WTC11 (cell line): ENCODE results near the gene EDIL3. TPM values are rescaled to one million over a fixed set of nuclear protein-coding genes. Genes with fewer than 3 reads are reported as not detected.
A peak's percentile ranks its signal among the peaks of the same experiment; 100 is the strongest.

ENCODE experiments used
- ATAC-seq: fragments of 200-7000 bp; cut with Tn5 transposase; 2 replicates; pipeline ENCODE4 v1.10.0; 2021; ENCODE audit warnings: mild to moderate bottlenecking, moderate library complexity
- CTCF ChIA-PET: fragments of 300-600 bp; sonication (Branson Sonifier 250); formaldehyde crosslinking; loops from one replicate; lab custom pipeline; 2021; ENCODE audit warnings: antibody characterized with exemption; lab: Charles Lee
- POLR2A ChIA-PET: fragments of 350-600 bp; sonication (Branson Sonifier 250); formaldehyde crosslinking; loops from one replicate; lab custom pipeline; 2021; ENCODE audit warnings: antibody characterized with exemption; lab: Charles Lee
- DNase-seq: peaks from one replicate; pipeline ENCODE4 v3.0.0; 2021; ENCODE audit warnings: low spot score
- H3K27ac Mint-ChIP-seq: 2 replicates; pipeline ENCODE4 v1.8.0; 2021; ENCODE audit warnings: mixed read lengths
- H3K27me3 Mint-ChIP-seq: 2 replicates; pipeline ENCODE4 v1.8.0; 2021; ENCODE audit warnings: low read depth, mild to moderate bottlenecking, moderate library complexity, mixed read lengths
- H3K36me3 Mint-ChIP-seq: 2 replicates; pipeline ENCODE4 v1.8.0; 2021; ENCODE audit warnings: mixed read lengths
- H3K4me1 Mint-ChIP-seq: 2 replicates; pipeline ENCODE4 v1.8.0; 2022; ENCODE audit warnings: mixed read lengths
- H3K4me3 Mint-ChIP-seq: 2 replicates; pipeline ENCODE4 v1.8.0; 2021; ENCODE audit warnings: mild to moderate bottlenecking, moderate library complexity, mixed read lengths
- H3K9me3 Mint-ChIP-seq: 2 replicates; pipeline ENCODE4 v1.8.0; 2021; ENCODE audit warnings: mixed read lengths
- ARID4B ChIP-seq: sonication (generic); formaldehyde crosslinking; IDR thresholded peaks from 2 replicates; pipeline ENCODE4 v1.8.0; 2023; ENCODE audit warnings: missing genetic modification reagents, mild to moderate bottlenecking, borderline replicate concordance
- ELF4 ChIP-seq: sonication (generic); formaldehyde crosslinking; IDR thresholded peaks from 2 replicates; pipeline ENCODE4 v1.8.1; 2022; ENCODE audit warnings: low read depth, mild to moderate bottlenecking, moderate library complexity, missing genetic modification reagents
- GABPB1 ChIP-seq: sonication (generic); formaldehyde crosslinking; IDR thresholded peaks from 2 replicates; pipeline ENCODE4 v1.8.1; 2023; ENCODE audit warnings: mild to moderate bottlenecking, missing genetic modification reagents
- HMGXB4 ChIP-seq: sonication (generic); formaldehyde crosslinking; IDR thresholded peaks from 2 replicates; pipeline ENCODE4 v1.8.1; 2023; ENCODE audit warnings: mild to moderate bottlenecking, moderate library complexity, missing genetic modification reagents
- NFE2L1 ChIP-seq: sonication (generic); formaldehyde crosslinking; IDR thresholded peaks from 2 replicates; pipeline ENCODE4 v1.8.1; 2023; ENCODE audit warnings: missing genetic modification reagents
- NR1H2 ChIP-seq: sonication (generic); formaldehyde crosslinking; IDR thresholded peaks from 2 replicates; pipeline ENCODE4 v1.9.0; 2021; ENCODE audit warnings: mild to moderate bottlenecking, moderate library complexity, missing genetic modification reagents
- PRDM15 ChIP-seq: sonication (generic); formaldehyde crosslinking; IDR thresholded peaks from 2 replicates; pipeline ENCODE4 v1.8.0; 2022; ENCODE audit warnings: missing genetic modification reagents
- PRRX2 ChIP-seq: fragments of 250-450 bp; sonication (Bioruptor Pico); IDR thresholded peaks from 2 replicates; pipeline ENCODE4 v1.8.0; 2021; ENCODE audit warnings: mild to moderate bottlenecking
- RORB ChIP-seq: fragments of 250-450 bp; sonication (Bioruptor Pico); IDR thresholded peaks from 2 replicates; pipeline ENCODE4 v1.9.0; 2021; ENCODE audit warnings: mild to moderate bottlenecking
- SOX15 ChIP-seq: fragments of 250-450 bp; sonication (Bioruptor Pico); IDR thresholded peaks from 2 replicates; pipeline ENCODE4 v1.9.0; 2021; ENCODE audit warnings: mild to moderate bottlenecking
- TEAD1 ChIP-seq: sonication (generic); formaldehyde crosslinking; IDR thresholded peaks from 2 replicates; pipeline ENCODE4 v1.8.0; 2022; ENCODE audit warnings: mild to moderate bottlenecking, missing genetic modification reagents
- TEAD4 ChIP-seq: sonication (generic); formaldehyde crosslinking; IDR thresholded peaks from 2 replicates; pipeline ENCODE4 v1.8.0; 2022; ENCODE audit warnings: mild to moderate bottlenecking, missing genetic modification reagents
- TP53 ChIP-seq: sonication (generic); formaldehyde crosslinking; IDR thresholded peaks from 2 replicates; pipeline ENCODE4 v1.8.1; 2023; ENCODE audit warnings: mild to moderate bottlenecking, missing genetic modification reagents
- USF2 ChIP-seq: sonication (generic); formaldehyde crosslinking; IDR thresholded peaks from 2 replicates; pipeline ENCODE4 v1.8.1; 2023; ENCODE audit warnings: mild to moderate bottlenecking, missing genetic modification reagents, moderate library complexity
- ZNF423 ChIP-seq: fragments of 250-450 bp; sonication (Bioruptor Pico); IDR thresholded peaks from 2 replicates; pipeline ENCODE4 v2.1.2; 2022; ENCODE audit warnings: mild to moderate bottlenecking, moderate library complexity
- total RNA-seq: library from RNA; stranded (reverse); gene quantifications from 3 replicates; pipeline ENCODE4 v1.2.3, GENCODE V29; 2021
- TF ChIP-seq, protein P1 (sequence below): sonication (generic); formaldehyde crosslinking; IDR thresholded peaks from 2 replicates; pipeline ENCODE4 v1.8.0; 2022; ENCODE audit warnings: mild to moderate bottlenecking, missing genetic modification reagents

EDIL3 gene
- total RNA-seq, 1 experiment from 2014 or later, result 48.3 TPM

DNA sequence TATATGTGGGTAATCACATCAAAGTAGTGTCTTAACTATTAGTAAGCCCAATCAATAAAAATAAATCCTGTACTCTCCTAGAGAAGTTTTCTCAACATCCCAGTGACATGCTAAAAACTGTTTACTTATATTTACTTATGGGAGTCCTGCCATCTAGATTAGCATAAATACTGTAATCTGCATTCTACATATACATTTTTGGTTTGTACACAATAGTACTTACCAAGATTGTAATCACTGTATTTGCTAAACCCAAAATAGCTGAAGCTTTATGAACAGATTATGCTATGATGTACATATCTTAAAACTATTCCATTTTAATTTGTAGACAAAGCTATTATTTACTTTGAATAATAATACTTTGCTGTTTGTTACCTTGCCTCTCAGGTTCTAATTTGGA, 105.4 kb downstream of the EDIL3 start (continued):
- TF ChIP-seq PRDM15 (CRISPR knock-in tag), result no peak
- TF ChIP-seq SOX15 (CRISPR knock-in tag), result no peak
- no peak for TF ChIP-seq ARID4B (CRISPR knock-in tag)

DNA sequence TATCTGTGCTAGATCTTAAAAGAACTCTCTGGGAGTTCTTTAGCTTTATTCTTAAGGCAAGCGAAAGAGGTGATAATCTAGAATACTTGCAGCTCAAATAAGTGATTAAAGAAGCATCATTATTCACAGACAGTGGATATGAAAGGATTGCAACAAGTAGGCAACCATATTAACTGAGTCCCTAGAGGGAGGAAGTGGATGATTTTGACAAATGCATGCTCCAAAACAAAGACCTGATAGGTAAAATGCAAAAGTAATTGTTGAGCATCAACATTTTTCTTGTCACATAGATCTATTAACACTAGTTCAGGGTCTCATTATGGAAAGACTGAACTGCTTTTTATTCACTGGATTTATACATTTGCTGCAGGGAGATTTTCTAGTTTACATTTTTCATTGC, 109.1 kb downstream of the EDIL3 start:
- Mint-ChIP-seq H3K4me3 (no peak overlapping the region), H3K27ac (0 out of 2 replicates have a peak overlapping the region, but pooled peaks have one; percentile 61), H3K4me1 (peaks cover 48% of the 10 kb centered on the region), H3K27me3 (no peaks in the 10 kb centered on the region), H3K9me3 (no peaks in the 10 kb centered on the region), H3K36me3 (no peaks in the 10 kb centered on the region)
- POLR2A ChIA-PET, result no interaction called here
- DNase-seq, result no peak
- CTCF ChIA-PET, result interaction anchor here (1.0 kb wide), 1 partner anchor 107 kb away, joined by 3 read pairs; no protein-coding TSS in a partner anchor
- no peak for ATAC-seq
- TF ChIP-seq TEAD4 (CRISPR knock-in tag) (no peak), ELF4 (CRISPR knock-in tag) (no peak), HMGXB4 (CRISPR knock-in tag) (no peak), NR1H2 (no peak), PRRX2 (CRISPR knock-in tag) (no peak), ZNF423 (CRISPR knock-in tag) (no peak), NFE2L1 (CRISPR knock-in tag) (no peak), GABPB1 (no peak), RORB (no peak), TP53 (no peak), USF2 (CRISPR knock-in tag) (no peak), TEAD1 (CRISPR knock-in tag) (no peak)
- TF ChIP-seq, protein P1, sequence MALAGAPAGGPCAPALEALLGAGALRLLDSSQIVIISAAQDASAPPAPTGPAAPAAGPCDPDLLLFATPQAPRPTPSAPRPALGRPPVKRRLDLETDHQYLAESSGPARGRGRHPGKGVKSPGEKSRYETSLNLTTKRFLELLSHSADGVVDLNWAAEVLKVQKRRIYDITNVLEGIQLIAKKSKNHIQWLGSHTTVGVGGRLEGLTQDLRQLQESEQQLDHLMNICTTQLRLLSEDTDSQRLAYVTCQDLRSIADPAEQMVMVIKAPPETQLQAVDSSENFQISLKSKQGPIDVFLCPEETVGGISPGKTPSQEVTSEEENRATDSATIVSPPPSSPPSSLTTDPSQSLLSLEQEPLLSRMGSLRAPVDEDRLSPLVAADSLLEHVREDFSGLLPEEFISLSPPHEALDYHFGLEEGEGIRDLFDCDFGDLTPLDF (CRISPR knock-in tag), result no peak
